Endothelial cell of hepatic sinusoid (primary cell): ENCODE measurements around the gene TFDP1.
"Not testable (repeated sequence)": the region's sequence is repeated elsewhere in the genome, so short reads cannot be mapped to it uniquely, and the experiment has no call there.

Experiments used
- in situ Hi-C: cut with HindIII; loops from 2 replicates; pipeline ENCODE4 v1.10.0; 2017; ENCODE audit warnings: low sequenced_read_pairs

Gene TFDP1

GRCh38 chr13:113610266-113610665, 25.7 kb downstream of the TFDP1 start:
- in situ Hi-C loops = loop anchor here (10.0 kb wide), 1 partner anchor 45 kb away; no protein-coding TSS in a partner anchor

GRCh38 chr13:113611996-113612395, 27.4 kb downstream of the TFDP1 start:
- in situ Hi-C loops = loop anchor here (10.0 kb wide), 1 partner anchor 47 kb away; no protein-coding TSS in a partner anchor

GRCh38 chr13:113612607-113613006, 28.1 kb downstream of the TFDP1 start:
- in situ Hi-C loops = loop anchor here (10.0 kb wide), 1 partner anchor 48 kb away; no protein-coding TSS in a partner anchor

GRCh38 chr13:113613789-113614379, 29.3 kb downstream of the TFDP1 start:
- in situ Hi-C loops = loop anchor here (10.0 kb wide), 1 partner anchor 49 kb away; no protein-coding TSS in a partner anchor

DNA sequence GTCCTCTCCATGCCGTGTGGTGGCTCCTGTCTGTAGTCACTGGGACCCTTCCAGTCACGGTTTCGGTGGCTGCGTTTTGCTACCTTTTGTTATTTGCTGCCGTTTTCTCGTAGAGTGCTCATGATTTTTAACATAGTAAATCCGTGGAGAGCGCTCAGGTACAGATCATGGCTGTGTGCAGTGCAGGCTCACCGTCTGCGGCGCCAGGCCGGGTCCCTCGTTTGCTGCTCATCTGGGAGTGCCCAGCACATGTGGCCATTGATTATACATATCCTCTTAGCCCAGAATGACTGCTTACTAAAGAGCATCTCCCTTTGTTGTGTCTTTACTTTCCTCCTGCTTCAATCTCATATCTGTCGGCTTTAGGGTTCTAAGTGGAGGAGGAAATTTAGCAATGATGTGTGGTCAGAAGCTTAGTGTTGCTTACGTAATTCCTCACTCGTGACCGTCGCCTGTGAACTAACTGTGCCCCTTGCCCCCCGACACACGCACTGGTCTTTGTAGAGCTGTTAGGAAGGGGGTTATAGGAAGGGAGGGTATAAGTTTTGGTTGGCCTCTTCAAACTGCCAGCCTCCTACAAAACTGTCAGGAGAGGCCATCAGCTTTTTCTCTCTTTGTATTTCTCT, 31.8 kb downstream of the TFDP1 start:
- in situ Hi-C loops = loop anchor here (10.0 kb wide), 1 partner anchor 52 kb away; no protein-coding TSS in a partner anchor

GRCh38 chr13:113616991-113617749, 32.6 kb downstream of the TFDP1 start:
- in situ Hi-C loops = loop anchor here (10.0 kb wide), 1 partner anchor 52 kb away; no protein-coding TSS in a partner anchor

DNA sequence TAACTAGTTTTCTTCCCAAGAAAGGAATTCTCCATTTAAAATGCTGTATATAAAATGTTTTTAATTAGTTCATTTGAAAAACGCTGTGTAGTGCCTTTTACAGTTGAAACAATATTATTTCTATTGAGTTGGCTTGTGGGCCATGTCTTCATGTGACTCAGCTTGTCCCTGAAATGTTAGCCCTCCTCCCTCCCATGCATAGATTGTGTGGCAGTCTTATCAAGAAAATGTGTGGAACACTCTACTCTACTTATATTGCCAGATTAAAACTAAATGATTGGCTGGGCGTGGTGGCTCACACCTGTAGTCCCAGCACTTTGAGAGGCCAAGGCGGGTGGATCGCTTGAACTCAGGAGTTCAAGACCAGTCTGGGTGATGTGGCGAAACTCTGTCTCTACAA, 33.4 kb downstream of the TFDP1 start:
- in situ Hi-C loops = loop anchor here (10.0 kb wide), 1 partner anchor 53 kb away; no protein-coding TSS in a partner anchor

- in situ Hi-C loops = loop anchor here (10.0 kb wide), 1 partner anchor 54 kb away; no protein-coding TSS in a partner anchor
Measured at GRCh38 chr13:113618455-113618854, 33.9 kb downstream of the TFDP1 start.

DNA sequence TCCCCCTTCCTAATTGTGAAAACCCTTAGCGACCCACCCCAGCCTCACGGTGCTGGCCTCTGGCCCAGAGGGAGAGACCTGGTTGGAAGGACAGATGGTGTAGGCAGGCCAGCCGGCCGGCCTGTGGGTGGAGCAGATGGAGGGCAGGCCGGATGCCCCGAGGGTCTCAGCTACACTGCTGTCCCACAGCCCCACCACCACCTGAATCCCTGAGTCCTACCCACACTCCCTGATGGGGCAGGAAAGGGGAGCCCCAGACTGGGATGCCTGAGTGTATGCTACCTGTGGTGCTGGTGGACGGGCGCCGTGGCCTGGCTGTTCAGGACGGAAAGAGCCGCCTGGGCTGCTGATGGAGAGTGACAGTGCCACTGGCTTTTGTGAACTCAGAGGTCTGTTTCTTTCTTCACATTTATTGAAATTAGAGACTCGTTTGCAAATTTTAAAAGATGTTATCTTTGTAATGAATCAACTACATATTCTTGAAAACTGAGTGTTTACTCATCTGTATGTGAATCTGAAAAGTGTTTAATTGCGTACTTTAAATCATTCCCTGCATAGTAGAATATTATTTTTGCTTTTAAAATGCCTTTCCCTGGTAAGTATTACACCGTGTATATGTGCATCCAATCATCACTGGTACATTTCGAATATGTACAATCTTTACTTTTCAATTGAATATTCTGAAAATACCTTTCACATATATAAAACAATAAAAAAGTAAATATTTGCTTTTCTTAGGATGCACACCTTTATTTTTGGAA, 35.7 kb downstream of the TFDP1 start:
- in situ Hi-C loops = no loop called here

DNA sequence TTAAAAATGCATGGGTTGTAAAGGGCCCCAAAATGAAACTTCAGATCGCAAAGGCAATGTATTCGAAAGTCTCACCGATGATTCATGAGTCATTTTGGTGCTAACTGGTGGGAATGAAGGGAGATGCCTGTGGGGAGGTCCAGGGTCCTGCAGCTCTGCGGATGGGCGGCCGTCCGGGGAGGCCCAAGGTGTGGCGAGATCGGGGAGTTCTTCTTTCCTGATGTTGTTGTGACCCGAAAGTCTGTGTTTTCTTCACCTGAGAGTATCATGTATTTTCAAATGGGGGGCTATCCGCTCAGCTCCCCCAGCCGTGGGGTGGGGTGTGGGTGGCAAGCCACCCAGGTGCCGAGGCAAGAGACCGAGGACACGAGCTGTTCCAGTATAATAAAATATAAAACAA, 36.5 kb downstream of the TFDP1 start:
- in situ Hi-C loops = no loop called here

DNA sequence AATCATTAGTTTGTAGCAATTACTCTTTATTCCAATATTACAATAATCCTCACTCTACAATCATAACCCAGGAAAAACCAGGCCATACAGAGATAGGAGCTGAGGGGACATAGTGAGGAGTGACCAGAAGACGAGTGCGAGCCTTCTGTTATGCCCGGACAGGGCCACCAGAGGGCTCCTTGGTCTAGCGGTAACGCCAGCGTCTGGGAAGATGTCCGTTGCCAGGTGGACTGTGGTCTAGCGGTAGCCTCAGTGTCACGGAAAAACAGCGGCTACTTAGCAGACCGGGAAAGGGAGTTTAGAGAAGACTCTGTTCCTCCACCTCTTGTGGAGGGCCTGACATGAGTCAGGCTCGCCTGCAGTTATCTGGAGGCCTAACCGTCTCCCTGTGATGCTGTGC, 36.9 kb downstream of the TFDP1 start:
- in situ Hi-C loops = not testable (repeated sequence)

GRCh38 chr13:113621986-113622550, 37.5 kb downstream of the TFDP1 start:
- in situ Hi-C loops = not testable (repeated sequence)

DNA sequence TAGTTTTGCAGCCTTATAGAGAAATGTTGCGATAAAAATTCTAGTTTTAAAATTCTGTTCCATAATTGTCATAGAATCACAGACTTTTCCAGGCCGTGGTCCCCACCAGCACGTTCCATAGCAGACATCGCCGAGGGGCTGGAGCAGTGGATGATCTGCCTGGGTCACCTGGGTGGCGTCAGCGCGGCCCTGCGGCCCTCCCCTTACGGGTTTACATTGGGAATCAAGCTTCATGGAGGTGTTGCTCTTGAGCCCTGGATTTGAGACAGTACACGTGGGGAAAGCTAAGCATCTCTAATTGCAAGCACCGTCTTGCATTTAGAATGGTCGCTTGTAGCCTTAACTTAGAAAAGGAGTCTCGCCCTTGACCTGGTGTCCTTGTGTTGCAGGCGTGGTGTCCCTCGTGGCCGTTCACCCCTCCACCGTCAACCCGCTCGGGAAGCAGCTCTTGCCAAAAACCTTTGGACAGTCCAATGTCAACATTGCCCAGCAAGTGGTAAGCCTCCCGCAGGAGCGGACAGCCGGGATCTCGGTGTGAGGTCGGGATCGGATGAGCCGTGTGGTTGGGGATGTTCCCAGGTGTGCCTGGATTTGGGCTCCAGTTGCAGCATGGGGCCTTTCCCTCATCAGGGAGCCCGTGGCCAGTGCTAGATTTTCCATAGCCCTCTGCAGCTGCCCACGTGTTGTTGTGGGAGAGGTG, 38.4 kb downstream of the TFDP1 start:
- in situ Hi-C loops = no loop called here

GRCh38 chr13:113623491-113624234, 39.1 kb downstream of the TFDP1 start:
- in situ Hi-C loops = no loop called here

DNA sequence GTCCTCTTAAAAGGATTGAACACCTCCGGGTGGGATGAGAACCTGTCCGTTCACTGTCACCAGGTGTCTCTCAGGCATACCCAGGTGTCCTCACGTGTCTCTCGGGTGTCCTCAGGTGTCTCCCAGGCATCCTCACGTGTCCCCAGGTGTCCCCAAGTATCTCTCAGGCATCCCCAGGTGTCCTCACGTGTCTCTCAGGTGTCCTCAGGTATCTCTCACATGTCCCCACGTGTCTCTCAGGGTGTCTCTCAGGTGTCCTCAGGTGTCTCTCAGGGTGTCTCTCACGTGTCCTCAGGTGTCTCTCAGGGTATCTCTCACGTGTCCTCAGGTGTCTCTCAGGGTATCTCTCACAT, 39.7 kb downstream of the TFDP1 start:
- in situ Hi-C loops = no loop called here

DNA sequence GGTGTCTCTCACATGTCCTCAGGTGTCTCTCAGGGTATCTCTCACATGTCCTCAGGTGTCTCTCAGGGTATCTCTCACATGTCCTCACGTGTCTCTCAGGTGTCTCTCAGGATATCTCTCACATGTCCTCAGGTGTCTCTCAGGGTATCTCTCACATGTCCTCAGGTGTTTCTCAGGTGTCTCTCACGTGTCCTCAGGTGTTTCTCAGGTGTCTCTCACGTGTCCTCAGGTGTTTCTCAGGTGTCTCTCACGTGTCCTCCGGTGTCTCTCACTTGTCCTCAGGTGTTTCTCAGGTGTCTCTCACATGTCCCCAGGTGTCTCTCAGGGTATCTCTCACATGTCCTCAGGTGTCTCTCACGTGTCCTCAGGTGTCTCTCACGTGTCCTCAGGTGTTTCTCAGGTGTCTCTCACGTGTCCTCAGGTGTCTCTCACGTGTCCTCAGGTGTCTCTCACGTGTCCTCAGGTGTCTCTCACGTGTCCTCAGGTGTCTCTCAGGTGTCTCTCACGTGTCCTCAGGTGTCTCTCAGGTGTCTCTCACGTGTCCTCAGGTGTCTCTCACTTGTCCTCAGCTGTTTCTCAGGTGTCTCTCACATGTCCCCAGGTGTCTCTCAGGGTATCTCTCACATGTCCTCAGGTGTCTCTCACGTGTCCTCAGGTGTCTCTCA, 40.2 kb downstream of the TFDP1 start:
- in situ Hi-C loops = not testable (repeated sequence)

DNA sequence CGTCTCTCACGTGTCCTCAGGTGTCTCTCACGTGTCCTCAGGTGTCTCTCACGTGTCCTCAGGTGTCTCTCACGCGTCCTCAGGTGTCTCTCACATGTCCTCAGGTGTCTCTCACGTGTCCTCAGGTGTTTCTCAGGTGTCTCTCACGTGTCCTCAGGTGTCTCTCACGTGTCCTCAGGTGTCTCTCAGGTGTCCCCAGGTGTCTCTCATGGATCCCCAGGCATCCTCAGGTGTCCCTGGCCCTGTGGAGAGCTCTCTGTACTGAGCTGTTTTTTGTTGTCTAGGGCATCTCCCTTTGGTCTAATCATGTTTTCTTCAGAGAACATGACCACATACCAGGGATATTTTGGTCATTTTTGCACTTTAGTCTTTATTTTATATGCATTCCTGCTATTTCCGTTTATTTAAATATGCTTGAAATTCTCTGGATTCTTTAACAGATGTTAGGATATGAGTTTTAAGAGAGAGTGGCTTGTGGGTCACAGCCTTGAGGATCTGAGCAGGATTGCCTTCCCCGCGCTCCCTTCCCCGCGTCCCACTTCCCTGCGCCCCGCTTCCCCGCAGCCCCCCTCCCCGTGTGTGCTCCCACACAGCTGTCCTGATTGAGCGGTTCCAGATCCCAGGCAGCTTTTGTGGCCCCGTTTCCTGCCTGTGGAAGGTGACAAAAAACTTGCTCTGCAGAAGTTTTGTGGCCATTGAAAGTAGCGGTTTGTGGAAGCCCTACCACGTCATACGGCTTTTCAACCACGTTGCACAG, 41.6 kb downstream of the TFDP1 start:
- in situ Hi-C loops = no loop called here

DNA sequence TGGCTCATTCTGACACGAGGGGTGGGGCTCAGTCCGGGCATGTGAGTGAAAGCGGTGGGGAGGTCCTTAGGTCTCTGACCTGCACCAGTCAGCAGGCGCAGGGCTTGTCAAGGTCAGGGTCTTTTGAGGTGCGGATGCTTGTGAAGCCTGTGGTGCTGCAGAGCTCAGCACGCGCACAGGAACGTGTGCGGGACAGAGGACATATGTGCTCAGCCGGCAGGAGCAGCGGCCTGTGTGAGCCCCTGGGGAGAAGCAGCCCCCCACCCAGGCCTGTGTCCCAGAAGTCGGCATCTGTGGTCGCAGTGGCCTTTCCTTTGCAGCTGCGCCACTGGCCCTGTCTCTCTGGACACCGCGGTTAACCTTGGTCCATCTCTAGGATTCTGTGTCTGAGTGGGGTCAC, 42.6 kb downstream of the TFDP1 start:
- in situ Hi-C loops = no loop called here
